ENCODE results near the gene SMOC2. TPM values are rescaled to one million over a fixed set of nuclear protein-coding genes. Genes with fewer than 3 reads are reported as not detected.

The SMOC2 gene
- polyA plus RNA-seq, 2 of the 4 experiments (the other 2 are of a cell fraction), result not detected

DNA sequence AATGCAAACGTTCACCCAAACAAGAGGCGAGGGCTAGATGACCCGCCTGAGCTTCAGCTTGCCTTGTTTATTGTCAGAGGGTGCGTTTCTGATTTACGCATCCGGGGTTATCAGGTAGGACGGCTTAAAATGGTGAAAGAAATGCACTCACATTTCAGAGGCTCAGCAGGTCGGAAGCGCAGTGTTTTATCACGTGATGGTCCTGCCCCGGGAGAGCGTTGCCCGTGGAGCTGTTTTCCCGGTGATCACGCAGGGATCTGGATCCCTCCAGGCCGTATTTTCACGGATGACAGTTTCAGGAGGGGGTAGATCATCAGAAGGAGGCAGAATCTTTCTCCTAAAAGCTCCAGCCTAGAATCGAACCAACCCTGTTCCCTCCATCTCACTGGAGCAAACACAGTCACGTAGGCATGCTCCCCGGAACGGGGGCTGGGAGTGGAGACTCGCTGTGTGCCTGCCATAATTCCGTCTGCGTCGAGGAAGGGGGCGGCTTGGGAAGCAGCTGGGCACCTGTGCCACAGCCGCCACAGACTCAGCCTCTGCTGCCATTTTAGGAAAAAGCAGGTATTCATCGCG lies 121.7 kb downstream of the SMOC2 start:
- 51% methylated on average over 28 of the region's 29 CpGs for WGBS (ENCODE audit: missing lambda C conversion rate)
- POLR2A ChIA-PET, result no interaction called here
- H3K4me2 ChIP-seq, result no peak overlapping the region
- no peak overlapping the region for H3K27ac ChIP-seq
- H3K9me3 ChIP-seq, result no peaks in the 10 kb centered on the region
- DNase-seq (ENCODE audit: low read depth in 1 of 2, low spot score in 1 of 2) (no peak), FAIRE-seq (no peak), ATAC-seq (no peak)
- CTCF ChIA-PET, result no interaction called here
- no peaks in the 10 kb centered on the region for H3K4me1 ChIP-seq
- TF ChIP-seq, protein P1, sequence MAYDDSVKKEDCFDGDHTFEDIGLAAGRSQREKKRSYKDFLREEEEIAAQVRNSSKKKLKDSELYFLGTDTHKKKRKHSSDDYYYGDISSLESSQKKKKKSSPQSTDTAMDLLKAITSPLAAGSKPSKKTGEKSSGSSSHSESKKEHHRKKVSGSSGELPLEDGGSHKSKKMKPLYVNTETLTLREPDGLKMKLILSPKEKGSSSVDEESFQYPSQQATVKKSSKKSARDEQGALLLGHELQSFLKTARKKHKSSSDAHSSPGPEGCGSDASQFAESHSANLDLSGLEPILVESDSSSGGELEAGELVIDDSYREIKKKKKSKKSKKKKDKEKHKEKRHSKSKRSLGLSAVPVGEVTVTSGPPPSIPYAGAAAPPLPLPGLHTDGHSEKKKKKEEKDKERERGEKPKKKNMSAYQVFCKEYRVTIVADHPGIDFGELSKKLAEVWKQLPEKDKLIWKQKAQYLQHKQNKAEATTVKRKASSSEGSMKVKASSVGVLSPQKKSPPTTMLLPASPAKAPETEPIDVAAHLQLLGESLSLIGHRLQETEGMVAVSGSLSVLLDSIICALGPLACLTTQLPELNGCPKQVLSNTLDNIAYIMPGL (CRISPR knock-in tag; IDR thresholded peaks at IDR 0.05; ENCODE audit: borderline replicate concordance), result no peak
- TF ChIP-seq FOSL2 (IDR thresholded peaks at IDR 0.05) (no peak), FOSL2 (CRISPR knock-in tag; IDR thresholded peaks at IDR 0.05) (no peak), HEYL (CRISPR knock-in tag; IDR thresholded peaks at IDR 0.05) (no peak), NFE2L2 (conservative IDR thresholded peaks at IDR 0.05; ENCODE audit: low read length) (no peak), ZFP36 (IDR thresholded peaks at IDR 0.05; ENCODE audit: borderline replicate concordance, partially characterized antibody) (no peak), CBX2 (IDR thresholded peaks at IDR 0.05; ENCODE audit: borderline replicate concordance, low read depth) (no peak), HOXB13 (CRISPR knock-in tag; IDR thresholded peaks at IDR 0.05; ENCODE audit: low read depth) (no peak), JUNB (IDR thresholded peaks at IDR 0.05) (no peak), JUN (IDR thresholded peaks at IDR 0.05) (no peak)
- TF ChIP-seq, protein P2, sequence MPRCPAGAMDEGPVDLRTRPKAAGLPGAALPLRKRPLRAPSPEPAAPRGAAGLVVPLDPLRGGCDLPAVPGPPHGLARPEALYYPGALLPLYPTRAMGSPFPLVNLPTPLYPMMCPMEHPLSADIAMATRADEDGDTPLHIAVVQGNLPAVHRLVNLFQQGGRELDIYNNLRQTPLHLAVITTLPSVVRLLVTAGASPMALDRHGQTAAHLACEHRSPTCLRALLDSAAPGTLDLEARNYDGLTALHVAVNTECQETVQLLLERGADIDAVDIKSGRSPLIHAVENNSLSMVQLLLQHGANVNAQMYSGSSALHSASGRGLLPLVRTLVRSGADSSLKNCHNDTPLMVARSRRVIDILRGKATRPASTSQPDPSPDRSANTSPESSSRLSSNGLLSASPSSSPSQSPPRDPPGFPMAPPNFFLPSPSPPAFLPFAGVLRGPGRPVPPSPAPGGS (IDR thresholded peaks at IDR 0.05), result no peak
- TF ChIP-seq, protein P3, sequence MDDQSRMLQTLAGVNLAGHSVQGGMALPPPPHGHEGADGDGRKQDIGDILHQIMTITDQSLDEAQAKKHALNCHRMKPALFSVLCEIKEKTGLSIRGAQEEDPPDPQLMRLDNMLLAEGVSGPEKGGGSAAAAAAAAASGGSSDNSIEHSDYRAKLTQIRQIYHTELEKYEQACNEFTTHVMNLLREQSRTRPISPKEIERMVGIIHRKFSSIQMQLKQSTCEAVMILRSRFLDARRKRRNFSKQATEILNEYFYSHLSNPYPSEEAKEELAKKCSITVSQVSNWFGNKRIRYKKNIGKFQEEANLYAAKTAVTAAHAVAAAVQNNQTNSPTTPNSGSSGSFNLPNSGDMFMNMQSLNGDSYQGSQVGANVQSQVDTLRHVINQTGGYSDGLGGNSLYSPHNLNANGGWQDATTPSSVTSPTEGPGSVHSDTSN (IDR thresholded peaks at IDR 0.05), result no peak
- H3K4me3 ChIP-seq, result no peak overlapping the region

DNA sequence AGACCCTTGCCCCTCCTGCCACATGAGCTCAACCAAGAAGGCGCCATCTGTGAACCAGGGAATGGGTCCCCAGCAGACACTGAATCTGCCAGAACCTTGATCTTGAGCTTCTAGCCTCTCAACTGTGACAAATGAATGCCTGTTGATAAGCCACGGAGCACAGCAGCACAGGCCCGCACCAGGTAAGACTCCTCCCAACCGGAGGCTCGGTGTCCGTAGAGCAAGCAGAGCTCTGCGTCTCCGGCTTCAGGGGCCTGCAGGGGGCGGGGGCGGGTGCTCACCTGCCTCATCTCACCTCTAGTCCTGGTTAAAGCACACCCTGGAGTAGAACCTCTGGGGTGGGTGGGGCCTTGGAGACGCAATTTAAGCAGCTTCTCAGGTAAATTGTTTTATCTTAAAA lies 122.7 kb downstream of the SMOC2 start:
- FAIRE-seq, result no peak
- 15% methylated on average over 2 of the region's 11 CpGs for WGBS (ENCODE audit: missing lambda C conversion rate)
- DNase-seq (ENCODE audit: low read depth in 1 of 2, low spot score in 1 of 2), result no peak
- no peak overlapping the region for H3K4me3 ChIP-seq
- H3K4me1 ChIP-seq, result no peaks in the 10 kb centered on the region
- ChIA-PET CTCF (no interaction called here), POLR2A (no interaction called here)
- TF ChIP-seq, protein P4, sequence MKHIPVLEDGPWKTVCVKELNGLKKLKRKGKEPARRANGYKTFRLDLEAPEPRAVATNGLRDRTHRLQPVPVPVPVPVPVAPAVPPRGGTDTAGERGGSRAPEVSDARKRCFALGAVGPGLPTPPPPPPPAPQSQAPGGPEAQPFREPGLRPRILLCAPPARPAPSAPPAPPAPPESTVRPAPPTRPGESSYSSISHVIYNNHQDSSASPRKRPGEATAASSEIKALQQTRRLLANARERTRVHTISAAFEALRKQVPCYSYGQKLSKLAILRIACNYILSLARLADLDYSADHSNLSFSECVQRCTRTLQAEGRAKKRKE (CRISPR knock-in tag; IDR thresholded peaks at IDR 0.05; ENCODE audit: low read depth), result no peak
- TF ChIP-seq SREBF2 (IDR thresholded peaks at IDR 0.05) (no peak), RARB (CRISPR knock-in tag; IDR thresholded peaks at IDR 0.05) (no peak)
- no peak overlapping the region for H3K27ac ChIP-seq
- no peak for ATAC-seq
- no peak overlapping the region for H3K4me2 ChIP-seq
- H3K9me3 ChIP-seq, result no peaks in the 10 kb centered on the region

DNA sequence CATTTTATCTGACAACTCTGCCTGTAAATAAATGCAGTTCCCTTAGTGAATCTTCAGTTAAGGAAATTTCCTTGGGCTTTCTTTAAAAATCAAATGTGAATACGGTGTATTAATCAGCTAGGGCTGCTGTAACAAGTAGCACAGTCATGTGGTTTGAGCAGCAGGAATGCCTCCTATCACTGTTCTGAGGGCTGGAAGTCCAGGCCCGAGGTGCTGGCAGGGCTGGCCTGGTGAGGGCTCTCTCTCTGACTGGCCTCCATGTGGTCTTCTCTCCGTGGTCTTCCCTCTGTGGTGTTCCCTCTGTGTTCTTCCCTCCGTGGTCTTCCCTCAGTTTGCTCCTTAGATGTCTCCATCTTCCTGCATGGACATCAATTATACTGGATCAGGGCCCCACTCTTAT lies 124.1 kb downstream of the SMOC2 start:
- Histone ChIP-seq H3K4me1 (no peaks in the 10 kb centered on the region), H3K4me2 (no peak overlapping the region), H3K27ac (no peak overlapping the region), H3K9me3 (no peaks in the 10 kb centered on the region), H3K4me3 (no peak overlapping the region)
- POLR2A ChIA-PET, result no interaction called here
- DNase-seq (ENCODE audit: low read depth in 1 of 2, low spot score in 1 of 2), result no peak
- no peak for TF ChIP-seq KDM1A (IDR thresholded peaks at IDR 0.05; ENCODE audit: low read depth)
- TF ChIP-seq GATA3 (IDR thresholded peaks at IDR 0.05; ENCODE audit: borderline replicate concordance), result no peak
- no peak for TF ChIP-seq EHMT2 (IDR thresholded peaks at IDR 0.05; ENCODE audit: low read depth)
- no peak for TF ChIP-seq MAZ (IDR thresholded peaks at IDR 0.05; ENCODE audit: borderline replicate concordance, low read depth, low read length)
- TF ChIP-seq, protein P1 (CRISPR knock-in tag; IDR thresholded peaks at IDR 0.05; ENCODE audit: borderline replicate concordance), result no peak
- no peak for TF ChIP-seq HOXB13 (CRISPR knock-in tag; IDR thresholded peaks at IDR 0.05; ENCODE audit: low read depth)
- no peak for TF ChIP-seq MYC (IDR thresholded peaks at IDR 0.05; ENCODE audit: borderline replicate concordance, low read length)
- TF ChIP-seq CBX8 (IDR thresholded peaks at IDR 0.05), result no peak
- no peak for TF ChIP-seq PHF8 (IDR thresholded peaks at IDR 0.05; ENCODE audit: borderline replicate concordance, low read depth)
- TF ChIP-seq, protein P5, sequence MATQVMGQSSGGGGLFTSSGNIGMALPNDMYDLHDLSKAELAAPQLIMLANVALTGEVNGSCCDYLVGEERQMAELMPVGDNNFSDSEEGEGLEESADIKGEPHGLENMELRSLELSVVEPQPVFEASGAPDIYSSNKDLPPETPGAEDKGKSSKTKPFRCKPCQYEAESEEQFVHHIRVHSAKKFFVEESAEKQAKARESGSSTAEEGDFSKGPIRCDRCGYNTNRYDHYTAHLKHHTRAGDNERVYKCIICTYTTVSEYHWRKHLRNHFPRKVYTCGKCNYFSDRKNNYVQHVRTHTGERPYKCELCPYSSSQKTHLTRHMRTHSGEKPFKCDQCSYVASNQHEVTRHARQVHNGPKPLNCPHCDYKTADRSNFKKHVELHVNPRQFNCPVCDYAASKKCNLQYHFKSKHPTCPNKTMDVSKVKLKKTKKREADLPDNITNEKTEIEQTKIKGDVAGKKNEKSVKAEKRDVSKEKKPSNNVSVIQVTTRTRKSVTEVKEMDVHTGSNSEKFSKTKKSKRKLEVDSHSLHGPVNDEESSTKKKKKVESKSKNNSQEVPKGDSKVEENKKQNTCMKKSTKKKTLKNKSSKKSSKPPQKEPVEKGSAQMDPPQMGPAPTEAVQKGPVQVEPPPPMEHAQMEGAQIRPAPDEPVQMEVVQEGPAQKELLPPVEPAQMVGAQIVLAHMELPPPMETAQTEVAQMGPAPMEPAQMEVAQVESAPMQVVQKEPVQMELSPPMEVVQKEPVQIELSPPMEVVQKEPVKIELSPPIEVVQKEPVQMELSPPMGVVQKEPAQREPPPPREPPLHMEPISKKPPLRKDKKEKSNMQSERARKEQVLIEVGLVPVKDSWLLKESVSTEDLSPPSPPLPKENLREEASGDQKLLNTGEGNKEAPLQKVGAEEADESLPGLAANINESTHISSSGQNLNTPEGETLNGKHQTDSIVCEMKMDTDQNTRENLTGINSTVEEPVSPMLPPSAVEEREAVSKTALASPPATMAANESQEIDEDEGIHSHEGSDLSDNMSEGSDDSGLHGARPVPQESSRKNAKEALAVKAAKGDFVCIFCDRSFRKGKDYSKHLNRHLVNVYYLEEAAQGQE (IDR thresholded peaks at IDR 0.05), result no peak
- TF ChIP-seq FOXS1 (CRISPR knock-in tag; IDR thresholded peaks at IDR 0.05), result no peak
- no peak for ATAC-seq
- WGBS (ENCODE audit: missing lambda C conversion rate), result 3% methylated on average over 4 of the region's 4 CpGs
- no peak for FAIRE-seq
- CTCF ChIA-PET, result no interaction called here

Data from A549 (cell line).